ENCODE data around the gene IL36B.
A peak's percentile ranks its signal among the peaks of the same experiment; 100 is the strongest.
"Not testable (repeated sequence)": the region's sequence is repeated elsewhere in the genome, so short reads cannot be mapped to it uniquely, and the experiment has no call there.

Gene IL36B

GRCh38 chr2:113052396-113052917, at the start of gene IL36B:
Gene IL36B, minus strand, starts transcription at chr2:113052867.
- DNase-seq (ENCODE audit: low read depth in 3 of 3) = no peak

GRCh38 chr2:113102133-113102532, 49.5 kb upstream of the IL36B start:
- DNase-seq (ENCODE audit: low read depth in 3 of 3) = no peak

- DNase-seq (ENCODE audit: low read depth in 3 of 3) = no peak
Measured at GRCh38 chr2:113098532-113098931, 45.9 kb upstream of the IL36B start.

- DNase-seq (ENCODE audit: low read depth in 3 of 3) = no peak
Measured at GRCh38 chr2:113098041-113098440, 45.4 kb upstream of the IL36B start.

- DNase-seq (ENCODE audit: low read depth in 3 of 3) = not testable (repeated sequence)
Measured at GRCh38 chr2:113096842-113097618, 44.4 kb upstream of the IL36B start.

- DNase-seq (ENCODE audit: low read depth in 3 of 3) = not testable (repeated sequence)
Measured at GRCh38 chr2:113096306-113096705, 43.6 kb upstream of the IL36B start.

- DNase-seq (ENCODE audit: low read depth in 3 of 3) = no peak
Measured at GRCh38 chr2:113093613-113093977, 40.9 kb upstream of the IL36B start.

GRCh38 chr2:113092864-113093612, 40.4 kb upstream of the IL36B start:
- DNase-seq (ENCODE audit: low read depth in 3 of 3) = no peak

- DNase-seq (ENCODE audit: low read depth in 3 of 3) = no peak
Measured at GRCh38 chr2:113091231-113091896, 38.7 kb upstream of the IL36B start.

GRCh38 chr2:113089916-113090315, 37.2 kb upstream of the IL36B start:
- DNase-seq (ENCODE audit: low read depth in 3 of 3) = no peak

- DNase-seq (ENCODE audit: low read depth in 3 of 3) = no peak
Measured at GRCh38 chr2:113088213-113088992, 35.7 kb upstream of the IL36B start.

GRCh38 chr2:113085542-113085941, 32.9 kb upstream of the IL36B start:
- no peak for DNase-seq (ENCODE audit: low read depth in 3 of 3)

GRCh38 chr2:113084249-113085000, 31.8 kb upstream of the IL36B start:
- DNase-seq (ENCODE audit: low read depth in 3 of 3) = no peak

- no peak for DNase-seq (ENCODE audit: low read depth in 3 of 3)
Measured at GRCh38 chr2:113083296-113083695, 30.6 kb upstream of the IL36B start.

GRCh38 chr2:113081488-113082210, 29.0 kb upstream of the IL36B start:
- no peak for DNase-seq (ENCODE audit: low read depth in 3 of 3)

GRCh38 chr2:113080134-113080533, 27.5 kb upstream of the IL36B start:
- DNase-seq (ENCODE audit: low read depth in 3 of 3) = peak; percentile 13 to 51 (median 17)

GRCh38 chr2:113079131-113079530, 26.5 kb upstream of the IL36B start:
- DNase-seq (ENCODE audit: low read depth in 3 of 3) = no peak

GRCh38 chr2:113078350-113078839, 25.7 kb upstream of the IL36B start:
- no peak for DNase-seq (ENCODE audit: low read depth in 3 of 3)

- no peak for DNase-seq (ENCODE audit: low read depth in 3 of 3)
Measured at GRCh38 chr2:113077921-113078320, 25.3 kb upstream of the IL36B start.

All from stimulated activated CD4-positive, alpha-beta T cell treated with anti-CD3 and anti-CD28 coated beads, TNF-alpha, amount 100 ng/mL, for 24 hours (primary cell).